ENCODE data around the gene OR2AG2.
"Not testable (repeated sequence)": the region's sequence is repeated elsewhere in the genome, so short reads cannot be mapped to it uniquely, and the experiment has no call there.

The OR2AG2 gene

GRCh38 chr11:6771926-6772893 lies at the start of gene OR2AG2:
Gene OR2AG2 (minus strand): TSS chr11:6771976. CDS start chr11:6768957, 3,019 bp downstream.
- DNase-seq = no peak

GRCh38 chr11:6818967-6819366 lies 47.2 kb upstream of the OR2AG2 start:
- no peak for DNase-seq

GRCh38 chr11:6817694-6818093 lies 45.9 kb upstream of the OR2AG2 start:
- no peak for DNase-seq

GRCh38 chr11:6813656-6814055 lies 41.9 kb upstream of the OR2AG2 start:
- DNase-seq = no peak

GRCh38 chr11:6812390-6813005 lies 40.7 kb upstream of the OR2AG2 start:
- DNase-seq = no peak

GRCh38 chr11:6801075-6801474 lies 29.3 kb upstream of the OR2AG2 start:
- not testable (repeated sequence) for DNase-seq

- no peak for DNase-seq
These were observed 27.6 kb upstream of the OR2AG2 start, which contains the start of gene OR6A2 for GRCh38 chr11:6799402-6799801. Gene OR6A2 (minus strand): TSS chr11:6799689. CDS start chr11:6795708, 3,981 bp downstream.

GRCh38 chr11:6794639-6795038 lies 22.9 kb upstream of the OR2AG2 start:
- no peak for DNase-seq

- no peak for DNase-seq
These were observed 18.8 kb upstream of the OR2AG2 start for GRCh38 chr11:6790546-6790945.

GRCh38 chr11:6782720-6783119 lies 10.9 kb upstream of the OR2AG2 start, which contains the start of gene OR2AG1:
Gene OR2AG1 (plus strand): TSS chr11:6783020. CDS start chr11:6785038, 2,018 bp downstream.
- no peak for DNase-seq

- no peak for DNase-seq
These were observed 9.1 kb upstream of the OR2AG2 start for GRCh38 chr11:6780829-6781228.

GRCh38 chr11:6778518-6778917 lies 6.7 kb upstream of the OR2AG2 start:
- no peak for DNase-seq

- DNase-seq = peak; percentile 73
These were observed 14.3 kb downstream of the OR2AG2 start for GRCh38 chr11:6757373-6757967.

- no peak for DNase-seq
These were observed 15.8 kb downstream of the OR2AG2 start for GRCh38 chr11:6755953-6756347.

GRCh38 chr11:6755303-6755952 lies 16.3 kb downstream of the OR2AG2 start:
- no peak for DNase-seq

GRCh38 chr11:6747097-6747668 lies 24.6 kb downstream of the OR2AG2 start:
- DNase-seq = no peak

GRCh38 chr11:6746626-6747025 lies 25.1 kb downstream of the OR2AG2 start:
- no peak for DNase-seq

- DNase-seq = peak; percentile 71
These were observed 25.6 kb downstream of the OR2AG2 start for GRCh38 chr11:6746086-6746618.

GRCh38 chr11:6745465-6746015 lies 26.2 kb downstream of the OR2AG2 start:
- DNase-seq = no peak

- no peak for DNase-seq
These were observed 26.8 kb downstream of the OR2AG2 start for GRCh38 chr11:6745018-6745417.

- DNase-seq = peak; percentile 72
These were observed 29.5 kb downstream of the OR2AG2 start for GRCh38 chr11:6742260-6742659.

GRCh38 chr11:6738590-6738989 lies 33.2 kb downstream of the OR2AG2 start:
- DNase-seq = no peak
